Esophagus squamous epithelium (tissue), 4 donors: ENCODE results near the gene MED29.

Source experiments
- CTCF ChIP-seq, 6 experiments: fragments of 450-650 bp in 4 of 6; fragments of 200-600 bp in 2 of 6; sonication (generic) in 2 of 6; IDR thresholded peaks; one replicate each; pipeline ENCODE4 v1.5.1; 2016 to 2019; ENCODE audit warnings: antibody characterized with exemption in 6 of 6, mild to moderate bottlenecking in 4 of 6, moderate library complexity in 4 of 6
- POLR2A ChIP-seq, 4 donors: fragments of 450-650 bp; IDR thresholded peaks; one replicate each; pipeline ENCODE4 v1.6.1; 2017; ENCODE audit warnings: antibody characterized with exemption in 4 of 4, mild to moderate bottlenecking in 4 of 4, moderate library complexity in 3 of 4

DNA sequence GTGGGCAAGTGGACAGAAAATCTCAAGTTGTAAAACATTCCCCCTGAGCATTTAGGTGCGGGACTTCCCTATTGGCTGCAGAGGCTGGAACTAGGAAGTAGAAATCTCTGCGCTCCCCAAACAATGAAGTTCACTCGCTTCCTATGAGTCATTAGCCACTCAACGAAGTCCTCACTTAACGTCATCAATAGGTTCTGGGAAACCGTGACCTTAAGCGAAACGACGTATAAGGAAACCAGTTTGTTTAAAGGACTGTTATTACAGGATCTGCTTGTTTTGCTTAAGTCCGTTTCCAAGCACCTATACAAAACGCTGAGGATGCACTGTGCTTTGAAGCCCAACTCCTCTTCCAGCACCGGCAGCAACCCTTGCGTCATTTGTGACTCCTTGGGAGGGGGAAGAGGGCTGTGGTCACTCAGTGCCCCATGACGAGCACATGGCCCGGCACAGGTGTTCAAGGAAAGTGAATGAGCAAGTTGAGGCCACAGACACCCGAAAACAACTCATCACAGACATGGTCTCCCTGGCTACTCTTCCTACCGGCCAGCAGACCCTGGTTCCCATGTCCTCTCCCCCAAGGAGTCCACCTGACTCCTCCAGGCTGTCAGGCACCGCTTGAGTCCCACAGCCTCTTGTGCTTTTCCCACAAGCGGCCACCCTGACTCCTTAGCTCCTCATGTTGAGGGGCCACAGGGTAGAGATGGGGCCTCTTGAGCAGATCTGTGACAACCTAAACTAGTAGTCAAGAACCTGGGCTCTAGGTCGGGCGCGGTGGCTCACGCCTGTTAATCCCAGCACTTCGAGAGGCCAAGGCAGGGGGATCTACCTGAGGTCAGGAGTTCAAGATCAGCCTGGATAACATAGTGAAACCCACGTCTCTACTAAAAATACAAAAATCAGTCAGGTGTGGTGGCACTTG lies 39.8 kb downstream of the MED29 start:
- no peak for TF ChIP-seq CTCF (IDR thresholded peaks at IDR 0.05)
- peak in 2 of 4 donors; percentile 5 to 36 for TF ChIP-seq POLR2A (IDR thresholded peaks at IDR 0.05)
